IPS-18c (cell line): ENCODE results near the gene PIP4K2C.

Experiments used
- H3K4me3 ChIP-seq: 2 replicates; pipeline ENCODE4 v1.7.0; 2013; ENCODE audit warnings: low read depth, mild to moderate bottlenecking, low read length, moderate library complexity; ENCODE audit not compliant: insufficient read depth
- H3K9me3 ChIP-seq: one replicate; pipeline ENCODE4 v1.6.1; 2013; ENCODE audit warnings: mild to moderate bottlenecking, low read length, moderate library complexity; ENCODE audit not compliant: control insufficient read depth, insufficient read depth

Gene PIP4K2C

GRCh38 chr12:57602544-57602943 lies 11.6 kb downstream of the PIP4K2C start:
- H3K4me3 ChIP-seq, result no peak overlapping the region
- no peaks in the 10 kb centered on the region for H3K9me3 ChIP-seq

GRCh38 chr12:57603324-57603723 lies 12.3 kb downstream of the PIP4K2C start:
- Histone ChIP-seq H3K9me3 (peaks cover 2% of the 10 kb centered on the region), H3K4me3 (no peak overlapping the region)

GRCh38 chr12:57603815-57604453 lies 12.9 kb downstream of the PIP4K2C start:
- Histone ChIP-seq H3K4me3 (peak overlapping the region; percentile 78), H3K9me3 (peaks cover 2% of the 10 kb centered on the region)

GRCh38 chr12:57604454-57604991 lies 13.5 kb downstream of the PIP4K2C start, which contains the start of gene DTX3:
Gene DTX3, plus strand, starts transcription at chr12:57604824. Its CDS starts 1,694 bp downstream, at chr12:57606518.
- H3K4me3 ChIP-seq, result peak within 1 kb of the TSS; percentile 78
- H3K9me3 ChIP-seq, result peaks cover 2% of the 10 kb centered on the region

- H3K9me3 ChIP-seq, result peaks cover 2% of the 10 kb centered on the region
- H3K4me3 ChIP-seq, result peak overlapping the region; percentile 78
These were observed 14.2 kb downstream of the PIP4K2C start for GRCh38 chr12:57604992-57605810.

GRCh38 chr12:57605811-57606311 lies 14.9 kb downstream of the PIP4K2C start:
- H3K9me3 ChIP-seq, result peaks cover 2% of the 10 kb centered on the region
- H3K4me3 ChIP-seq, result peak overlapping the region; percentile 78; the same call in 1 of the 2 replicates

- H3K4me3 ChIP-seq, result no peak overlapping the region
- H3K9me3 ChIP-seq, result peaks cover 2% of the 10 kb centered on the region
These were observed 15.4 kb downstream of the PIP4K2C start for GRCh38 chr12:57606399-57606798.

- peaks cover 2% of the 10 kb centered on the region for H3K9me3 ChIP-seq
- no peak overlapping the region for H3K4me3 ChIP-seq
These were observed 15.8 kb downstream of the PIP4K2C start for GRCh38 chr12:57606821-57607220.

GRCh38 chr12:57607958-57608663 lies 17.1 kb downstream of the PIP4K2C start:
- Histone ChIP-seq H3K4me3 (no peak overlapping the region), H3K9me3 (peaks cover 2% of the 10 kb centered on the region)

- peak overlapping the region; percentile 72 for H3K4me3 ChIP-seq
These were observed 18.2 kb downstream of the PIP4K2C start for GRCh38 chr12:57609101-57609780.

GRCh38 chr12:57609781-57610553 lies 19.0 kb downstream of the PIP4K2C start:
- Histone ChIP-seq H3K9me3 (peaks cover 2% of the 10 kb centered on the region), H3K4me3 (peak overlapping the region; percentile 72)

More at GRCh38 chr12:57609101-57609780, 18.2 kb downstream of the PIP4K2C start:
- peaks cover 2% of the 10 kb centered on the region for H3K9me3 ChIP-seq

GRCh38 chr12:57610554-57611107 lies 19.6 kb downstream of the PIP4K2C start:
- Histone ChIP-seq H3K9me3 (peaks cover 2% of the 10 kb centered on the region), H3K4me3 (peak overlapping the region; percentile 72)

- Histone ChIP-seq H3K9me3 (peaks cover 2% of the 10 kb centered on the region), H3K4me3 (peak within 1 kb of the TSS; percentile 72)
These were observed 20.3 kb downstream of the PIP4K2C start, which contains the start of gene ARHGEF25 for GRCh38 chr12:57611108-57611826. Gene ARHGEF25, plus strand, starts transcription at chr12:57611435. Its CDS starts 460 bp downstream, at chr12:57611895.

GRCh38 chr12:57611827-57612710 lies 21.1 kb downstream of the PIP4K2C start:
- H3K4me3 ChIP-seq, result peak overlapping the region; percentile 51

More at GRCh38 chr12:57611827-57612710, 21.1 kb downstream of the PIP4K2C start:
- peaks cover 2% of the 10 kb centered on the region for H3K9me3 ChIP-seq
